ENCODE results near the gene PRM1. TPM values are rescaled to one million over a fixed set of nuclear protein-coding genes. Genes with fewer than 3 reads are reported as not detected.

PRM1 gene
- total RNA-seq, 3 donors from 2014 or later = not detected

DNA sequence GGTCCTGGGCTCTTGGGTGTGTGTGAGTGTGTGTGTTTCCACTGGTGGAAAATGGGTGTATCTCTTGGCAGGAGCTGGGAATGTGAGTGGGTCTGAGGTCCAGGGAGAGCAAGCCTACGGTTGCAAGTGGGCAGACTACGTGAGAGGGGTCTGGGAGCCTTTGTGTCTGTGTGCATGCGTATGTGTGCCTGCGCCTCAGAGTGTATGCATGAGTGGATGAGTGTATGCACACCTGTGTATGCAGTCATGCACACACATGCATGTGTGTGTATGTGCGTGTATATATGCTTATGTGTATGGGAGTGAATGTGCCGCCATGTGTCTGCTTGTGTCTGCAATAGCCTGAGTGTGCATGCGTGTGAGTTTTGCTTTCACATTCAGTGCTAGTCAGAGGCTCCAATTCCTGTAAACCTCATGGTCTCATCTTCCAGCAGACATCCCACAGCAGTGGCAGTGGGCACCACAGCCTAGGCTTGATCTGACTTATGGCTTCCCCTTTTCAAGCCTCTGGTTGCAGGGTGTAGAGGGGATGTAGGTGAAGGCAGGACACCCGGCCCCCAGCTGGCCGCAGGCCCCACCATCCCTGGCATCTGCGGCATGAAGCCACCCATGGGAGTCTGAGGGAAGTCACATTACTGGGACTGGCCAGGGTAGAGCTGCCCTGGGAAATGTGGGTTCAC lies 44.4 kb upstream of the PRM1 start:
- H3K27ac ChIP-seq = no peak overlapping the region
- DNase-seq (ENCODE audit: low spot score in 2 of 2) = no peak
- no peak for TF ChIP-seq POLR2AphosphoS5 (IDR thresholded peaks at IDR 0.05)
- TF ChIP-seq POLR2A (IDR thresholded peaks at IDR 0.05) = no peak
- no peak for TF ChIP-seq CTCF (IDR thresholded peaks at IDR 0.05)
- H3K4me3 ChIP-seq = no peak overlapping the region
- no peaks in the 10 kb centered on the region for H3K36me3 ChIP-seq
- H3K27me3 ChIP-seq = no peaks in the 10 kb centered on the region
- no peaks in the 10 kb centered on the region for H3K4me1 ChIP-seq
- H3K9me3 ChIP-seq = no peaks in the 10 kb centered on the region
- intact Hi-C loops (cut with DNase I; ENCODE audit: low total_unique reads) = no loop called here

- intact Hi-C loops (cut with DNase I; ENCODE audit: low total_unique reads) = no loop called here
- Histone ChIP-seq H3K4me1 (no peaks in the 10 kb centered on the region), H3K9me3 (no peaks in the 10 kb centered on the region), H3K27me3 (no peaks in the 10 kb centered on the region), H3K36me3 (no peaks in the 10 kb centered on the region), H3K27ac (no peak overlapping the region), H3K4me3 (no peak overlapping the region)
- TF ChIP-seq CTCF (IDR thresholded peaks at IDR 0.05) (no peak), POLR2A (IDR thresholded peaks at IDR 0.05) (no peak), POLR2AphosphoS5 (IDR thresholded peaks at IDR 0.05) (no peak)
- DNase-seq (ENCODE audit: low spot score in 2 of 2) = no peak
Observed at GRCh38 chr16:11323551-11324336, 42.6 kb upstream of the PRM1 start.

DNA sequence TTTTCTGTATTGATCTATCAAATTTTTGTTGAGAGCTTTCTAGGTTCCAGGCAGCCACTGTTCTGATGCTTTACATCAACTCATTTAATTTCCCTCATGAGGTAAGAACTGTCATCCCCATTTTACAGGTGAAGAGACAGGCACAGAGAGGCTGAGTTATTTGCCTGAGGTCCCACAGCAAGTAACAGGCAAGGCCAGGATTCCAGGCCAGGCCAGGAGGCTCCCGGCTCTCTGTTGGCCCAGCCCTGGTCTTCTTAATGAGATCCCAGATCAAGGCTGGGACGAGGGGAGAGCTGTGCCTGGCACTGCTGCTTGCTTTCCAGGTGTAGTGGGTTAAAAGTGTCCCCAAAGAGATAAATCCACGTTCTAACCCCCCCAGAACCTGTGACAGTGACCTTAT lies 41.7 kb upstream of the PRM1 start:
- intact Hi-C loops (cut with DNase I; ENCODE audit: low total_unique reads) = no loop called here

DNA sequence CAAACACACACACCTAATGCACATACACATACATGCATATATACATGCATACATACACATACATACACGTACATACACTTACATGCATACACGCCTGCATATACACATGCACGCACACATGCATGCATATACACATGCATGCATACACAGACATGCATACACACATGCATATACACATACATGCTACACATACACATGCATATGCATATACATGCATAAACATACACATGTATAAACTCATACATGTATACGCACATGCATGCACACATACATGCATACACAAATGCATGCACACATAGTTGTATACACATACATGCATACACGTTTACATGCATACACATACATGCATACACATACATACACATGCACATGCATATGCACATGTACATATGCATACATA lies 40.5 kb upstream of the PRM1 start:
- intact Hi-C loops (cut with DNase I; ENCODE audit: low total_unique reads) = no loop called here

More for the DNA sequence above, 41.7 kb upstream of the PRM1 start:
- no peak for DNase-seq (ENCODE audit: low spot score in 2 of 2)
- no peaks in the 10 kb centered on the region for H3K9me3 ChIP-seq
- H3K27ac ChIP-seq = no peak overlapping the region
- TF ChIP-seq CTCF (IDR thresholded peaks at IDR 0.05) (no peak), POLR2AphosphoS5 (IDR thresholded peaks at IDR 0.05) (no peak), POLR2A (IDR thresholded peaks at IDR 0.05) (no peak)
- no peaks in the 10 kb centered on the region for H3K27me3 ChIP-seq
- no peak overlapping the region for H3K4me3 ChIP-seq
- no peaks in the 10 kb centered on the region for H3K4me1 ChIP-seq
- H3K36me3 ChIP-seq = no peaks in the 10 kb centered on the region

More for the DNA sequence above, 40.5 kb upstream of the PRM1 start:
- DNase-seq (ENCODE audit: low spot score in 2 of 2) = no peak
- TF ChIP-seq CTCF (IDR thresholded peaks at IDR 0.05) = no peak
- TF ChIP-seq POLR2A (IDR thresholded peaks at IDR 0.05) = no peak
- TF ChIP-seq POLR2AphosphoS5 (IDR thresholded peaks at IDR 0.05) = no peak
- Histone ChIP-seq H3K36me3 (no peaks in the 10 kb centered on the region), H3K4me1 (no peaks in the 10 kb centered on the region), H3K27ac (no peak overlapping the region), H3K4me3 (no peak overlapping the region), H3K27me3 (no peaks in the 10 kb centered on the region), H3K9me3 (no peaks in the 10 kb centered on the region)

All from breast epithelium (tissue), 4 donors.